ENCODE measurements around the gene KCNMA1. TPM values are rescaled to one million over a fixed set of nuclear protein-coding genes. Genes with fewer than 3 reads are reported as not detected.

KCNMA1 gene
- total RNA-seq, 3 donors from 2014 or later, result 13.6 to 37.8 (median 15.1) TPM

GRCh38 chr10:77179015-77179695 is 458.5 kb downstream of the KCNMA1 start:
- Histone ChIP-seq H3K4me3 (no peak overlapping the region), H3K9me3 (no peaks in the 10 kb centered on the region), H3K4me1 (no peaks in the 10 kb centered on the region), H3K27ac (no peak overlapping the region), H3K27me3 (no peaks in the 10 kb centered on the region), H3K36me3 (no peaks in the 10 kb centered on the region)
- peak in 1 of 2 donors; percentile 71 for DNase-seq (ENCODE audit: low spot score in 2 of 2)
- no peak for TF ChIP-seq POLR2A (IDR thresholded peaks at IDR 0.05)
- no peak for TF ChIP-seq CTCF (IDR thresholded peaks at IDR 0.05)
- TF ChIP-seq POLR2AphosphoS5 (IDR thresholded peaks at IDR 0.05), result no peak
- intact Hi-C loops (cut with DNase I; ENCODE audit: low total_unique reads), result no loop called here

GRCh38 chr10:77177589-77177988 is 460.0 kb downstream of the KCNMA1 start:
- Histone ChIP-seq H3K9me3 (no peaks in the 10 kb centered on the region), H3K4me3 (no peak overlapping the region), H3K27me3 (no peaks in the 10 kb centered on the region), H3K36me3 (no peaks in the 10 kb centered on the region), H3K27ac (no peak overlapping the region), H3K4me1 (no peaks in the 10 kb centered on the region)
- DNase-seq (ENCODE audit: low spot score in 2 of 2), result no peak
- intact Hi-C loops (cut with DNase I; ENCODE audit: low total_unique reads), result no loop called here
- TF ChIP-seq POLR2AphosphoS5 (IDR thresholded peaks at IDR 0.05), result no peak
- TF ChIP-seq CTCF (IDR thresholded peaks at IDR 0.05), result no peak
- no peak for TF ChIP-seq POLR2A (IDR thresholded peaks at IDR 0.05)

- H3K27ac ChIP-seq, result no peak overlapping the region
- no peak for DNase-seq (ENCODE audit: low spot score in 2 of 2)
- no peaks in the 10 kb centered on the region for H3K9me3 ChIP-seq
- no peaks in the 10 kb centered on the region for H3K36me3 ChIP-seq
- intact Hi-C loops (cut with DNase I; ENCODE audit: low total_unique reads), result no loop called here
- no peak for TF ChIP-seq CTCF (IDR thresholded peaks at IDR 0.05)
- H3K27me3 ChIP-seq, result no peaks in the 10 kb centered on the region
- H3K4me1 ChIP-seq, result no peaks in the 10 kb centered on the region
- no peak overlapping the region for H3K4me3 ChIP-seq
Observed at GRCh38 chr10:77177161-77177560, 460.4 kb downstream of the KCNMA1 start.

- H3K9me3 ChIP-seq, result no peaks in the 10 kb centered on the region
- H3K4me3 ChIP-seq, result no peak overlapping the region
- no peak for TF ChIP-seq POLR2AphosphoS5 (IDR thresholded peaks at IDR 0.05)
- TF ChIP-seq POLR2A (IDR thresholded peaks at IDR 0.05), result no peak
- no peak for TF ChIP-seq CTCF (IDR thresholded peaks at IDR 0.05)
- no peaks in the 10 kb centered on the region for H3K36me3 ChIP-seq
- no peaks in the 10 kb centered on the region for H3K27me3 ChIP-seq
- H3K27ac ChIP-seq, result no peak overlapping the region
- intact Hi-C loops (cut with DNase I; ENCODE audit: low total_unique reads), result no loop called here
- no peak for DNase-seq (ENCODE audit: low spot score in 2 of 2)
- no peaks in the 10 kb centered on the region for H3K4me1 ChIP-seq
Observed at GRCh38 chr10:77176232-77176631, 461.4 kb downstream of the KCNMA1 start.

GRCh38 chr10:77175631-77176222 is 461.9 kb downstream of the KCNMA1 start:
- TF ChIP-seq POLR2AphosphoS5 (IDR thresholded peaks at IDR 0.05), result no peak
- no peak for TF ChIP-seq CTCF (IDR thresholded peaks at IDR 0.05)
- TF ChIP-seq POLR2A (IDR thresholded peaks at IDR 0.05), result no peak
- no peak for DNase-seq (ENCODE audit: low spot score in 2 of 2)
- Histone ChIP-seq H3K4me1 (no peaks in the 10 kb centered on the region), H3K27ac (no peak overlapping the region), H3K4me3 (no peak overlapping the region), H3K27me3 (no peaks in the 10 kb centered on the region), H3K9me3 (no peaks in the 10 kb centered on the region), H3K36me3 (no peaks in the 10 kb centered on the region)
- intact Hi-C loops (cut with DNase I; ENCODE audit: low total_unique reads), result no loop called here
